Measurements from ENCODE around the gene AGO1. TPM values are rescaled to one million over a fixed set of nuclear protein-coding genes. Genes with fewer than 3 reads are reported as not detected.

AGO1 gene
- total and polyA plus RNA-seq, 2 donors (not counting 1 experiment from before 2014, with no cell fraction given) = 10.1 to 41.3 TPM

- no peaks in the 10 kb centered on the region for H3K9me3 Mint-ChIP-seq (ENCODE audit: insufficient read depth)
- peaks cover 32% of the 10 kb centered on the region for H3K4me1 Mint-ChIP-seq
- DNase-seq = no peak
- TF ChIP-seq EZH2 (IDR thresholded peaks at IDR 0.05; ENCODE audit: borderline replicate concordance, insufficient read depth, low read depth, low read length, poor library complexity, severe bottlenecking) (no peak), CTCF (IDR thresholded peaks at IDR 0.05) (no peak)
- ATAC-seq (ENCODE audit: low read depth) = no peak
- intact Hi-C loops (cut with micrococcal nuclease) = loop anchor here (1.0 kb wide), 1 partner anchor 11 kb away; the partner anchor contains the start of gene AGO1
- no peaks in the 10 kb centered on the region for H3K9me3 ChIP-seq (ENCODE audit: control extremely low read depth in 1 of 3, control insufficient read depth in 2 of 3, insufficient read depth in 1 of 3, low read length in 2 of 3)
- peaks cover 0 to 52% of the 10 kb centered on the region in 2 experiments for H3K36me3 ChIP-seq (replicated peaks in 1 of 2; ENCODE audit: control extremely low read depth in 1 of 2, control insufficient read depth in 1 of 2, extremely low read depth in 1 of 2, insufficient read depth in 2 of 2, low read length in 1 of 2)
- H3K4me3 Mint-ChIP-seq = peak overlapping the region; percentile 23
- H3K9ac ChIP-seq (ENCODE audit: low read length) = no peak overlapping the region
- H3K27me3 ChIP-seq (replicated peaks in 1 of 4; ENCODE audit: control extremely low read depth in 1 of 4, control insufficient read depth in 3 of 4, insufficient read depth in 4 of 4, low read length in 3 of 4) = no peaks in the 10 kb centered on the region
- ChIA-PET CTCF (interaction anchor here (1.3 to 2.8 kb wide), 2 partner anchors 11 to 12 kb away, joined by 3 to 15 read pairs; partner anchors contain the start of gene AGO1), POLR2A (interaction anchor here (0.6 to 0.7 kb wide), 2 partner anchors 118 to 234 kb away, joined by 3 to 8 read pairs; no protein-coding TSS in a partner anchor)
- H3K27me3 Mint-ChIP-seq = no peaks in the 10 kb centered on the region
- no peaks in the 10 kb centered on the region for H3K79me2 ChIP-seq (ENCODE audit: control insufficient read depth, insufficient read depth, low read length)
- no peaks in the 10 kb centered on the region for H4K20me1 ChIP-seq (ENCODE audit: control insufficient read depth, insufficient read depth, low read length, poor library complexity, severe bottlenecking)
- no peak overlapping the region for H2AFZ ChIP-seq (ENCODE audit: insufficient read depth, low read depth, low read length, poor library complexity, severe bottlenecking)
- H3K4me3 ChIP-seq (ENCODE audit: control extremely low read depth in 1 of 5, extremely low read depth in 1 of 5, insufficient read depth in 1 of 5, low read depth in 2 of 5, low read length in 4 of 5) = no peak overlapping the region
- WGBS (ENCODE audit: insufficient coverage) = no CpG with 5 or more reads among the region's 1 CpG
- H3K27ac ChIP-seq (ENCODE audit: low read length in 2 of 2) = peak overlapping the region; percentile 43 to 93
- peak overlapping the region; percentile 96 for H3K27ac Mint-ChIP-seq
- H3K4me1 ChIP-seq (ENCODE audit: control insufficient read depth in 2 of 2, insufficient read depth in 2 of 2, low read length in 2 of 2) = peaks cover 21 to 24% of the 10 kb centered on the region in 2 donors
- H3K4me2 ChIP-seq (replicated peaks; ENCODE audit: low read depth, low read length, poor library complexity, severe bottlenecking) = peak overlapping the region; percentile 50
These were observed 11.6 kb downstream of the AGO1 start for GRCh38 chr1:35894656-35895055.

- Histone ChIP-seq H3K4me2 (replicated peaks; ENCODE audit: low read depth, low read length, poor library complexity, severe bottlenecking) (no peak overlapping the region), H3K27ac (ENCODE audit: low read length in 2 of 2) (no peak overlapping the region), H3K27me3 (replicated peaks in 1 of 4; ENCODE audit: control extremely low read depth in 1 of 4, control insufficient read depth in 3 of 4, insufficient read depth in 4 of 4, low read length in 3 of 4) (no peaks in the 10 kb centered on the region), H3K9ac (ENCODE audit: low read length) (no peak overlapping the region), H3K36me3 (replicated peaks in 1 of 2; ENCODE audit: control extremely low read depth in 1 of 2, control insufficient read depth in 1 of 2, extremely low read depth in 1 of 2, insufficient read depth in 2 of 2, low read length in 1 of 2) (peaks cover 1 to 61% of the 10 kb centered on the region in 2 experiments), H2AFZ (ENCODE audit: insufficient read depth, low read depth, low read length, poor library complexity, severe bottlenecking) (no peak overlapping the region), H3K9me3 (ENCODE audit: control extremely low read depth in 1 of 3, control insufficient read depth in 2 of 3, insufficient read depth in 1 of 3, low read length in 2 of 3) (no peaks in the 10 kb centered on the region), H3K4me1 (ENCODE audit: control insufficient read depth in 2 of 2, insufficient read depth in 2 of 2, low read length in 2 of 2) (peaks cover 5 to 8% of the 10 kb centered on the region in 2 donors), H3K79me2 (ENCODE audit: control insufficient read depth, insufficient read depth, low read length) (peaks cover 3% of the 10 kb centered on the region), H4K20me1 (ENCODE audit: control insufficient read depth, insufficient read depth, low read length, poor library complexity, severe bottlenecking) (no peaks in the 10 kb centered on the region), H3K4me3 (ENCODE audit: control extremely low read depth in 1 of 5, extremely low read depth in 1 of 5, insufficient read depth in 1 of 5, low read depth in 2 of 5, low read length in 4 of 5) (no peak overlapping the region)
- TF ChIP-seq CTCF (IDR thresholded peaks at IDR 0.05) = no peak
- no peak for TF ChIP-seq EZH2 (IDR thresholded peaks at IDR 0.05; ENCODE audit: borderline replicate concordance, insufficient read depth, low read depth, low read length, poor library complexity, severe bottlenecking)
- Mint-ChIP-seq H3K27me3 (no peaks in the 10 kb centered on the region), H3K27ac (no peak overlapping the region), H3K9me3 (ENCODE audit: insufficient read depth) (no peaks in the 10 kb centered on the region), H3K4me3 (no peak overlapping the region), H3K4me1 (peaks cover 11% of the 10 kb centered on the region)
- POLR2A ChIA-PET = no interaction called here
- intact Hi-C loops (cut with micrococcal nuclease) = no loop called here
- DNase-seq (no peak), ATAC-seq (ENCODE audit: low read depth) (no peak)
- CTCF ChIA-PET = no interaction called here
These were observed 16.9 kb downstream of the AGO1 start for GRCh38 chr1:35899941-35900340.
